GM12878 (cell line): ENCODE data around the gene SORCS1. TPM values are rescaled to one million over a fixed set of nuclear protein-coding genes. Genes with fewer than 3 reads are reported as not detected.

Source experiments
- ATAC-seq: fragments of 200-7000 bp; cut with Tn5 transposase; 3 replicates; pipeline ENCODE4 v1.9.1; 2020; ENCODE audit warnings: mild to moderate bottlenecking, moderate library complexity
- BruUV-seq: library from RNA; stranded (reverse); fragments of 400-500 nt; replicated peaks from 2 replicates; lab custom pipeline; 2021; lab: Mats Ljungman, UMichigan
- CTCF ChIA-PET: fragments of 300-600 bp; sonication (Branson Sonifier 250); formaldehyde crosslinking; extraction: SDS; loops from one replicate; lab custom pipeline; 2021; ENCODE audit warnings: inconsistent platforms; lab: Yijun Ruan, JAX
- POLR2A ChIA-PET: fragments of 350-600 bp; formaldehyde crosslinking; extraction: SDS; loops from one replicate; lab custom pipeline; 2021; ENCODE audit warnings: inconsistent platforms; lab: Charles Lee
- RAD21 ChIA-PET: fragments of 300-600 bp; sonication (Branson Sonifier 250); formaldehyde crosslinking; loops from one replicate; lab custom pipeline; 2023; ENCODE audit warnings: antibody characterized with exemption; ENCODE audit not compliant: unreplicated experiment; lab: Charles Lee
- SMC1A ChIA-PET: fragments of 300-600 bp; sonication (Branson Sonifier 250); formaldehyde crosslinking; loops from one replicate; lab custom pipeline; 2023; ENCODE audit not compliant: unreplicated experiment, uncharacterized antibody; lab: Charles Lee
- DNase-seq: peaks from one replicate; pipeline ENCODE4 v3.0.0-alpha.2; 2011; ENCODE audit warnings: low read depth, low spot score
- FAIRE-seq: peaks from 3 replicates; lab custom pipeline; 2011; peaks lifted over from hg19 to GRCh38; lab: Jason Lieb, UNC
- H2AFZ ChIP-seq: 2 replicates; pipeline ENCODE4 v1.6.0; 2011; ENCODE audit warnings: low read depth, low read length, control low read depth; ENCODE audit not compliant: control insufficient read depth
- H3K27ac ChIP-seq: 2 replicates; pipeline ENCODE4 v1.5.1; 2011; ENCODE audit warnings: control low read depth; ENCODE audit not compliant: control insufficient read depth, insufficient read depth
- H3K27me3 ChIP-seq, 2 experiments: replicated peaks in 1 of 2; 2 replicates each; pipeline versions ENCODE4 v1.6.0 to v1.6.1; 2011; ENCODE audit warnings: low read length in 1 of 2; ENCODE audit not compliant: control insufficient read depth in 2 of 2, insufficient read depth in 2 of 2
- H3K36me3 ChIP-seq, 2 experiments: 2 replicates each; pipeline ENCODE4 v1.5.1; 2011; ENCODE audit warnings: low read length in 1 of 2; ENCODE audit not compliant: control insufficient read depth in 2 of 2, insufficient read depth in 2 of 2
- H3K4me1 ChIP-seq: 2 replicates; pipeline ENCODE4 v1.6.1; 2011; ENCODE audit warnings: mild to moderate bottlenecking, low read length, moderate library complexity, mixed read lengths; ENCODE audit not compliant: control insufficient read depth, insufficient read depth
- H3K4me2 ChIP-seq: 2 replicates; pipeline ENCODE4 v1.6.0; 2011; ENCODE audit warnings: control low read depth; ENCODE audit not compliant: control insufficient read depth, insufficient read depth
- H3K4me3 ChIP-seq: fragments of 200-600 bp; sonication (generic); 2 replicates; pipeline ENCODE4 v1.5.1; 2016
- H3K79me2 ChIP-seq: 2 replicates; pipeline ENCODE4 v1.6.0; 2011; ENCODE audit warnings: low read length; ENCODE audit not compliant: control insufficient read depth, insufficient read depth
- H3K9ac ChIP-seq: 2 replicates; pipeline ENCODE4 v1.8.0; 2011; ENCODE audit warnings: low read length, control low read depth, mixed read lengths; ENCODE audit not compliant: control insufficient read depth, insufficient read depth
- H3K9me3 ChIP-seq: replicated peaks from 3 replicates; pipeline ENCODE4 v1.5.1; 2011; ENCODE audit warnings: mild to moderate bottlenecking, low read length; ENCODE audit not compliant: control insufficient read depth, insufficient read depth
- H4K20me1 ChIP-seq: 2 replicates; pipeline ENCODE4 v1.6.0; 2011; ENCODE audit not compliant: control insufficient read depth, insufficient read depth
- BCL3 ChIP-seq: IDR thresholded peaks from 2 replicates; pipeline ENCODE4 v1.6.1; 2011; ENCODE audit warnings: borderline replicate concordance, low read depth, mild to moderate bottlenecking, moderate library complexity, low read length; ENCODE audit not compliant: insufficient read depth, poor library complexity, severe bottlenecking
- E4F1 ChIP-seq: fragments of 450-650 bp; IDR thresholded peaks from 2 replicates; pipeline ENCODE4 v1.6.1; 2018; ENCODE audit warnings: borderline replicate concordance, mild to moderate bottlenecking; ENCODE audit not compliant: partially characterized antibody
- ELK1 ChIP-seq: IDR thresholded peaks from 2 replicates; pipeline ENCODE4 v1.6.1; 2012; ENCODE audit warnings: low read depth, low read length, improper control_type of control experiment
- FOXM1 ChIP-seq: IDR thresholded peaks from 2 replicates; pipeline ENCODE4 v1.6.1; 2012; ENCODE audit warnings: low read depth, mild to moderate bottlenecking, inconsistent platforms, low read length, moderate library complexity
- IRF3 ChIP-seq: fragments of 450-650 bp; IDR thresholded peaks from 2 replicates; pipeline ENCODE4 v1.6.1; 2014; ENCODE audit warnings: mild to moderate bottlenecking
- KAT2A ChIP-seq: conservative IDR thresholded peaks from 2 replicates; pipeline ENCODE4 v1.6.1; 2011; ENCODE audit warnings: low read depth, low read length; ENCODE audit not compliant: control insufficient read depth
- NRF1 ChIP-seq: conservative IDR thresholded peaks from 2 replicates; pipeline ENCODE4 v1.6.1; 2011; ENCODE audit warnings: mild to moderate bottlenecking, low read depth, low read length, improper control_type of control experiment
- PML ChIP-seq: IDR thresholded peaks from 2 replicates; pipeline ENCODE4 v1.6.1; 2012; ENCODE audit warnings: low read length, inconsistent platforms
- POU2F2 ChIP-seq: IDR thresholded peaks from 3 replicates; pipeline ENCODE4 v1.6.1; 2011; ENCODE audit warnings: low read depth, mild to moderate bottlenecking, low read length, borderline replicate concordance
- RAD51 ChIP-seq: fragments of 450-650 bp; IDR thresholded peaks from 2 replicates; pipeline ENCODE4 v1.6.1; 2016; ENCODE audit warnings: moderate library complexity, mild to moderate bottlenecking, inconsistent platforms
- RBBP5 ChIP-seq: fragments of 200-600 bp; sonication (generic); conservative IDR thresholded peaks from 2 replicates; pipeline ENCODE4 v1.6.1; 2016
- RCOR1 ChIP-seq: conservative IDR thresholded peaks from 2 replicates; pipeline ENCODE4 v1.6.1; 2012; ENCODE audit warnings: low read depth, low read length, improper control_type of control experiment
- SIN3A ChIP-seq: IDR thresholded peaks from 2 replicates; pipeline ENCODE4 v1.6.1; 2012; ENCODE audit warnings: low read depth, low read length, improper control_type of control experiment
- SRF ChIP-seq, 2 experiments: IDR thresholded peaks; 2 replicates each; pipeline ENCODE4 v1.6.1; 2011; ENCODE audit warnings: low read depth in 2 of 2, low read length in 2 of 2, mild to moderate bottlenecking in 1 of 2, moderate library complexity in 1 of 2
- STAT3 ChIP-seq: IDR thresholded peaks from 2 replicates; pipeline ENCODE4 v1.6.1; 2011; ENCODE audit warnings: low read depth, low read length, improper control_type of control experiment
- TCF7 ChIP-seq: IDR thresholded peaks from 2 replicates; pipeline ENCODE4 v1.6.1; 2014; ENCODE audit warnings: antibody characterized with exemption, borderline replicate concordance
- WRNIP1 ChIP-seq: IDR thresholded peaks from 2 replicates; pipeline ENCODE4 v1.6.1; 2011; ENCODE audit warnings: low read depth, low read length, improper control_type of control experiment, borderline replicate concordance
- ZBED1 ChIP-seq: IDR thresholded peaks from 2 replicates; pipeline ENCODE4 v1.6.1; 2016; ENCODE audit warnings: borderline replicate concordance
- ZNF207 ChIP-seq: fragments of 450-650 bp; IDR thresholded peaks from 2 replicates; pipeline ENCODE4 v1.6.1; 2014; ENCODE audit warnings: antibody characterized with exemption, mild to moderate bottlenecking, borderline replicate concordance
- ZNF217 ChIP-seq: fragments of 450-650 bp; IDR thresholded peaks from 2 replicates; pipeline ENCODE4 v1.6.1; 2017; ENCODE audit warnings: antibody characterized with exemption, mild to moderate bottlenecking
- WGBS: methylation state at CpG from one replicate; pipeline ENCODE4 v1.1.6; 2016; ENCODE audit warnings: low lambda C conversion rate; ENCODE audit not compliant: insufficient replicate concordance, insufficient coverage; ENCODE audit errors: missing lambda C conversion rate; 5-methylcytosine and 5-hydroxymethylcytosine counted together
- in situ Hi-C: fragments of 300-500 bp; cut with MboI; formaldehyde crosslinking; loops from 9 replicates; pipeline ENCODE4 v1.14.3; 2018; ENCODE audit warnings: mixed read lengths
- intact Hi-C: fragments of 100-400 bp; cut with micrococcal nuclease; formaldehyde crosslinking; loops from one replicate; pipeline ENCODE4 v1.14.2; 2022; ENCODE audit not compliant: unreplicated experiment
- polyA plus RNA-seq, 11 experiments: library from polyadenylated mRNA; depleted of rRNA in 4 of 11; unstranded in 6 of 11; stranded (reverse) in 5 of 11; fragments of >200 nt; fragmentation: Nextera tagmentation in 4 of 11; fragmentation: Illumina TruSeq in 1 of 11; extraction: Ambion mirVana in 4 of 11; extraction: Trizol in 1 of 11; gene quantifications; 1 replicate in 1 of 11; 2 replicates in 10 of 11; pipeline versions ENCODE4 v1.2.1 to v1.2.3, GENCODE V29; 2011 to 2016; ENCODE audit warnings: inconsistent platforms in 2 of 11, missing spikeins in 2 of 11, low read depth in 1 of 11
- total RNA-seq, 4 experiments: library from RNA; depleted of rRNA in 3 of 4; stranded (reverse); fragments of >200 nt in 3 of 4; fragmentation: Illumina TruSeq in 1 of 4; extraction: Trizol in 1 of 4; gene quantifications; 2 replicates each; pipeline versions ENCODE4 v1.2.1 to v1.2.3, GENCODE V29; 2013 to 2021

SORCS1 gene
- total and polyA plus RNA-seq, 10 of the 15 experiments (the other 5 are each of a cell fraction or from before 2014, with no cell fraction given): 0.02 to 9.6 (median 0.06) TPM; not detected in 3

- no peak overlapping the region for H3K4me3 ChIP-seq
- no peak for FAIRE-seq
- no peak overlapping the region for H3K4me2 ChIP-seq
- ChIA-PET RAD21 (interaction anchor here (0.9 kb wide), 1 partner anchor 62 kb away, joined by 3 read pairs; no protein-coding TSS in a partner anchor), SMC1A (interaction anchor here (1.0 to 1.4 kb wide), 2 partner anchors 16 to 28 kb away, joined by 3 read pairs; no protein-coding TSS in a partner anchor), CTCF (no interaction called here), POLR2A (no interaction called here)
- no peak overlapping the region for H2AFZ ChIP-seq
- H3K79me2 ChIP-seq: no peaks in the 10 kb centered on the region
- whole genome bisulfite sequencing: 79% methylated on average over 6 of the region's 6 CpGs
- ATAC-seq: no peak
- in situ Hi-C loops (no loop called here), intact Hi-C loops (no loop called here)
- H3K9me3 ChIP-seq: no peaks in the 10 kb centered on the region; the same call in 2 of the 3 replicates
- BruUV-seq: no TSS peak
- H3K27ac ChIP-seq: no peak overlapping the region
- no peaks in the 10 kb centered on the region for H3K27me3 ChIP-seq
- H3K4me1 ChIP-seq: peaks cover 31% of the 10 kb centered on the region
- H3K9ac ChIP-seq: no peak overlapping the region
- H4K20me1 ChIP-seq: no peaks in the 10 kb centered on the region
- TF ChIP-seq STAT3: no peak
- no peak for TF ChIP-seq SIN3A
- no peak for TF ChIP-seq ZBED1
- no peak for TF ChIP-seq POU2F2
- no peak for TF ChIP-seq NRF1
- TF ChIP-seq RBBP5: no peak
- no peak for TF ChIP-seq ZNF217
- no peak for TF ChIP-seq PML
- no peak for TF ChIP-seq KAT2A
- TF ChIP-seq ZNF207: no peak
- TF ChIP-seq E4F1: no peak
- TF ChIP-seq RCOR1: no peak
- no peak for TF ChIP-seq IRF3
- no peak for TF ChIP-seq TCF7
- no peak for TF ChIP-seq RAD51
- TF ChIP-seq BCL3: no peak
- TF ChIP-seq WRNIP1: no peak
- TF ChIP-seq FOXM1: no peak
- TF ChIP-seq SRF (IDR thresholded peaks at IDR 0.05; ENCODE audit: low read depth in 2 of 2, low read length in 2 of 2): no peak
- TF ChIP-seq ELK1: no peak
- no peaks in the 10 kb centered on the region for H3K36me3 ChIP-seq
- no peak for DNase-seq
Measured at GRCh38 chr10:106929291-106929895, 235.1 kb downstream of the SORCS1 start.
